Non-pigmented ciliary epithelial cell (primary cell): ENCODE data around the gene CAMK2N2.

Experiments
- DNase-seq: peaks from one replicate; pipeline ENCODE4 v3.0.0-alpha.2; 2010; ENCODE audit warnings: low read depth

CAMK2N2 gene

GRCh38 chr3:184239708-184240107, 21.6 kb downstream of the CAMK2N2 start:
- DNase-seq = no peak

DNA sequence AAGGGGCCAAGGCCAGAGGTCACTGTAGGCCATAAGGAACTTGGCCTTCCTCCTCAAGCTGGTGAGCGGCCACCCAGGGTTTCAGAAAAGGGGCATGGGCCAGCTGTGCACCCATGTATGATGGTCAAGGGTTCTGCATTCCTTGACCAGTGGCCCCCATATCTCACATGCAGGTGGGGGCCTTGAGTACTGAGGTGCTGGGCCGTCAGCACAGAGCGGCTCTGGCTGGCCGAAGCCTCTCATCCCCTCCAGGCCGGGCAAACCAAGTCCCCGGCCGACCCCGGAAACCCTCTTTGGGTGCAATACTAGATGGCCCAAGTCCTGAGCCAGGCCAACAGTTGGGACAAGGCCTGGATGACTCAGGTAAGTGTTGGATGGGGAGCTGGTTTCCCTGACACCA, 22.1 kb downstream of the CAMK2N2 start:
- DNase-seq = no peak

- DNase-seq = no peak
Measured at GRCh38 chr3:184238246-184238818, 23.0 kb downstream of the CAMK2N2 start.

- DNase-seq = no peak
Measured at GRCh38 chr3:184237807-184238206, 23.5 kb downstream of the CAMK2N2 start.

GRCh38 chr3:184237211-184237610, 24.1 kb downstream of the CAMK2N2 start:
- no peak for DNase-seq

DNA sequence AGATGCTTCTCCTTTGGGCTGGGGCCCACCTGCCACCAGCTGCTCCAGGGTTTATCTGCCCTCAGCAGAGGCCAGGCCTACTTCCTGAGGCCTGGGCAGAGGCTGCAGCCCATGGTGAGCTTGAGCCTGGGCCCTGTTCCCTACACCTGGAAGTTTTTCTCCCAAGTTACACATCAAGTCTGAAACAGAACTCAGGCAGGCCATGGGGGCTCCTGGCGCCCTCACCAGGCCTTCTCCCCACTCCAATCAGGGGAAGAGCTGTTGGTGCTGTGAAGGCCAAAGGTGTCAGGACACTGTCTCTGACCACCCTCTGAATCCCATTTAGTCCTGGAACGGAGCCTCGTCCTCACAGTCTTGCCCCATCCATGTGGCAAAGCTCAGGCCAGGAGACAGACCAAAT, 24.7 kb downstream of the CAMK2N2 start:
- DNase-seq = no peak

DNA sequence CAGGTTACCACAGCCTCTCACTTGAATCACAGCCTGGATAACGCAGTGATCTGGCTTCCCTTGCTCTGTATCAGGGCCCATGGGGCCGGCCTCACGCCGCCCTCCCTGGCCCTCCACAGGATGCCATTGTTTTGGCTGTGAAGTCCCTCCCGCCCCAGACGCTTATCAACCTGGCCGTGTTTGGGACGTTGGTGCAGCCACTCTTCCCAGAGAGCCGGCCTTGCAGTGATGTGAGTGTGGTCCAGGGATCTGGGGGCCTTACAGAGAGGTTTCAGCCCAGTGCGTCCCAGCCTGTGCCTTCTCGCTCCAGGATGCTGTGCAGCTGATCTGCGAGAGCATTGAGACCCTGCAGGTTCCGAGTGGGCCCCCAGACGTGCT, 25.3 kb downstream of the CAMK2N2 start:
- no peak for DNase-seq

- DNase-seq = no peak
Measured at GRCh38 chr3:184235381-184236032, 25.8 kb downstream of the CAMK2N2 start.

DNA sequence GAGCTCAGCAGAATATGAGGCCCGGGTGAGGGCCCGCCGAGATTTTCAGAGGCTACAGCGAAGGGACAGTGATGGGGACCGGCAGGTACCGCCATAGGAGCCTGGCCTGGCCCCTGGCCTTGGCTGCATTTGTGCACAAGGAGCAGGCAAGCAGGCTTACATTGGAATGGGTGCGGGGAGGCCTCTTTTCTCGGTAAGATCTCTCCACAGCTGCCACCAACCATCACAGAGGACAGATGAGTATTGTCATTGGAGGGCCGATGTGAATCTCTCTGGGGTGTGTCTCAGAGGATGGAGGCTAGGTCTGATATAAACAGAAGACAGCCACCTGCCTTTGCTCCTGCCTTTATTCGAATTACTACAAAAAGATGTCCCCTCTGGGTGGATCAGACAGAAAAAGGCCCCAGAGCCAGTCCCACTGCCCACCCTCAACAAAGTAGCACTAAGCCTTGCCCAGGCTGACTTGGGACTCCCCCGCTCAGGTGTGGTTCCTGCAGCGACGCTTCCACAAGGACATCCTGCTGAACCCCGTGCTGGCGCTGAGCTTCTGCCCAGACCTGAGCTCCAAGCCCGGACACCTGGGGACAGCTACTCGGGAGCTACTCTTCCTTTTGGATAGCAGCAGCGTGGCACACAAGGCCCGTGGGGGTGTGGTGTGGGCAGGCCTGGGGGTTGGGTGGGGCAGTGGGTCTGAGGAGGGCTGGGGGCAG, 26.5 kb downstream of the CAMK2N2 start:
- no peak for DNase-seq

DNA sequence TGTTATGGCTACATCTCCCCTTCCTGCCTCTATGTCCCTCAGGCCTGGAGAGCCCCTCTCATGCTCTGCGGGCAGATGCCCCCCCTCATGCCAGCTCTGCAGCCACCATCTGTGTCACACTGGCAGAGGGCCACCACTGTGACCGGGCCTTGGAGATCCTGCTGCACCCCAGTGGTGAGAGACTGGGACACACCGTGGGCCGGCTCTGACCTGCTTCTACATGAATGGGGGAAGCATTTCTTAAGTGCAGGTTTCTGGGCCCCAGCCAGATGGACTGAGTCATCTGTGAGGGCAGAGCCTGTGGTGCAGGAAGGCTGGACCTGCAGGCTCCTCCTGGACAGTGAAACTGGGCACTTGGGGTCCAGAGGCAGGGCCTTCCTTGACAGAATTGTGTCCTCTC, 27.1 kb downstream of the CAMK2N2 start:
- DNase-seq = peak; percentile 51

- DNase-seq = no peak
Measured at GRCh38 chr3:184233127-184233843, 28.1 kb downstream of the CAMK2N2 start.

DNA sequence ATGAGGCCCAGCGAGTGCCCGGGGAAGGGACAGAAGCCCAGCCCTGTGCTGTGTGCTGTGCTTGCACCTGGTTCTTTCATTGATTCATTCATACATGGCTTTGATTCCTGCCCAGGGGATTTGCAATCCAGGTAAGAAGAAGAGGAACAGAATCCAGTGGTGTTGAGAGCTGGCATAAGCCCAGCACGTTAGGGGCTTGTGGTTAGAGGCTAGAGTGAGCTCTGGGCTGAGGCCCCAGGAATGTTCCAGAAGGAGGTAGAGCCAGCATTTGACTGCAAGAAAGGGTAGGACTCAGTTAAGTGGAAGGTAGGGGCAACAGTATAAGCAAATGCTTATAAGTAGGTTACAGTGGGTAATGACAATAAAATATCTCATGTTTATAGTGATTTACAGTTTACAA, 29.7 kb downstream of the CAMK2N2 start:
- no peak for DNase-seq

GRCh38 chr3:184230603-184231528, 30.5 kb downstream of the CAMK2N2 start:
- DNase-seq = no peak

- DNase-seq = no peak
Measured at GRCh38 chr3:184230081-184230602, 31.2 kb downstream of the CAMK2N2 start.

DNA sequence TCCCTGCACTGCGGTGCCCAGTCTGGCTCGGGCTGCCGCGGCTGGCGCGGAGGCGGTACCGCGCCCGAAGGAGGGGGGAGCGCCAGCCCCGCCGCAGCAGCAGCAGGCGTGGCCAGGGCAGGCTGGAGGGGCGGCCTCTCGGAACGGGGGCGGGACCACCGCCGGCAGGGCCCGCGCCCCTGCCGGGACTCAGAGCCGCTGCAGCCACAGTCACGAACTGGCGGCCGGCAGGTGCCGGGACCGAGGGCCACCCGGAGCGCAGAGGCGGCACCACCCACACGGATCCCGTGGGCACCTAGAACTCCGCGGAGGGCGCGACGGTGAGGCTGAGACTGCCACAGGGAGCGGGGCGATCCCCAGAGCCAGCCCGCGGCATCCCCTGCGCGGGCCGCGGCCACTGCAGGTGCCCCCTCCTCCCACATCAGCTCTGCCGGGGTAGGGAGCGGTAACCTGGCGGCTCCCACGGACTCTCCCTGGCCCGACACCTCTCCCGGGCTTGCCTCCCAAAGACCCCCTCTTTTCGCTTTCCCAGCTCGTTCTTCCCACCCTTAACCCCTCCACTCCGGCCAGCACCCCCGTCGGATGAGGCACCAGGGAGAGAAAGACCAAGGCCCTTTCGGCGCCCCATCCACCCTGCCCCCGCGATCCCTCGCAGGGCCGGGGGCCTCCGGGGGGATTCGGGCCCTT, 31.8 kb downstream of the CAMK2N2 start, which contains the start of gene VWA5B2:
Gene VWA5B2 (plus strand): TSS at position 192 of the 687 bp plus-strand sequence. CDS start 944 bp downstream, outside the sequence.
- no peak for DNase-seq

DNA sequence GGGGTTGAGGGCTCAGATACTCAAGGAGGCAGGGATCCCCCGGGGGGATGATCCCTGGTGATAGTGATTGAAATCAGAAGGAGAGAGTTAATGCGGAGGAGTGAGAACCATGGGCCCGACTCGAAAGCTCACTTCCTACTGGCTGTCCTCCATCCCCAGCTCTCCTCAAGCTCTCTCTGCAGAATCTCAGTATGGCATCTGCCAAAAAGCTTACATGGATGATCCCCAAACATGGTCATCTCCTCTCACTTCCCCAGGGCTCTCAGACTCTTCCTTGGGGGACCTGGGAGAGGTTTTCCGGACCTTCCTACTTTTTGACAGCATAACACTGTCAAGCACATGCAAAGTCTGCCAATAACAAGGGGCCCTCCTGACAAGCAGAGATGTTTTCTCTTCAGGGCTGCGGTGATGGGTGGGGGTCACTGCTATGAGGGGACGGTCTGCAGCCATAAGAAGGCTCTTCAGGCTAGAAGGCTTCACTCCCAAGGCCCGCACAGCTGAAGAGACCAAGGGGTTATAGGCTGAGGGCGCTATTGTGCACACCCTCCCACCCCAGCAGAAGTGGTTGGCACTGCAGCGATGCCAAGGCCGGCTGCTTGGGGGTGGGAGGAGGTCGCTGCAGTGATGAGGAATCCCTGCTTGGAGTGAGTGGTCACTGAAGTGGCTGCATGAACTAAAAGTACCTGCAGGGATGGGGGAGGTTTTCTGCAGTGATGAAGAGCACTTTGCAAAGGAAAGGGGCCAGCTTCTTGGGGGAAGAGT, 32.8 kb downstream of the CAMK2N2 start:
- no peak for DNase-seq

GRCh38 chr3:184227481-184227935, 33.8 kb downstream of the CAMK2N2 start:
- no peak for DNase-seq

DNA sequence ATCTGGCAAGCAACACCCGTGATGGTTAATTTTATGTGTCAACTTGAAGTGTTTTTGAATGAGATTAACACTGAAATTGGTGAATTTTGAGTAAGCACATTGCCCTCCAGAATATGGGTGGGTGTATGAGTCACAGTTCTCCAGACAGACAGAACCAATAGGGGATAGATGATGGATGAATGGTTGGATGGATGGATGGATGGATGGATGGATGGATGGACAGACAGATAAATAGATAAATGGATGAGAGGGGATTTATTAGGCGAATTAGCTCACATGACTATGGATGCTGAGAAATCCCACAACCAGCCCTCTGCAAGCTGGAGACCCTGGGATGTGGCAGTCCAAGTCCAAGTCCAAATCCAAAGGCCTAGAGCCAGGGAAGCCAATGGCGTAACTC, 37.4 kb downstream of the CAMK2N2 start:
- no peak for DNase-seq

- DNase-seq = no peak
Measured at GRCh38 chr3:184222521-184222920, 38.8 kb downstream of the CAMK2N2 start.

- DNase-seq = no peak
Measured at GRCh38 chr3:184218814-184219213, 42.5 kb downstream of the CAMK2N2 start.
